GM13977 (cell line): ENCODE data around the gene ALDH5A1.

ENCODE experiments used
- DNase-seq: peaks from one replicate; pipeline ENCODE4 v3.0.0; 2012; ENCODE audit warnings: low spot score
- CTCF ChIP-seq: IDR thresholded peaks from 2 replicates; pipeline ENCODE4 v1.5.1; 2012; ENCODE audit warnings: mild to moderate bottlenecking, control low read depth; ENCODE audit not compliant: insufficient read depth; ENCODE audit errors: extremely low read depth, missing control alignments
- in situ Hi-C: fragments of 300-500 bp; cut with MboI; formaldehyde crosslinking; loops from one replicate; pipeline ENCODE4 v1.12.0; 2022; ENCODE audit warnings: low sequenced_read_pairs, low pct_unique_long_range_greater_than_20kb, mixed read lengths, inconsistent platforms; ENCODE audit not compliant: unreplicated experiment

The ALDH5A1 gene

GRCh38 chr6:24551139-24551538, 56.4 kb downstream of the ALDH5A1 start:
- no peak for TF ChIP-seq CTCF
- no peak for DNase-seq
- in situ Hi-C loops, result no loop called here

- DNase-seq, result peak; percentile 13
- in situ Hi-C loops, result no loop called here
- no peak for TF ChIP-seq CTCF
These were observed 59.7 kb downstream of the ALDH5A1 start for GRCh38 chr6:24554474-24554873.

GRCh38 chr6:24558516-24558915, 63.7 kb downstream of the ALDH5A1 start:
- DNase-seq, result no peak
- TF ChIP-seq CTCF, result no peak
- in situ Hi-C loops, result no loop called here

- no peak for TF ChIP-seq CTCF
- DNase-seq, result no peak
- in situ Hi-C loops, result no loop called here
These were observed 69.3 kb downstream of the ALDH5A1 start for GRCh38 chr6:24564081-24564480.

GRCh38 chr6:24565196-24565595, 70.4 kb downstream of the ALDH5A1 start:
- no peak for DNase-seq
- no peak for TF ChIP-seq CTCF

GRCh38 chr6:24566020-24566767, 71.4 kb downstream of the ALDH5A1 start:
- no peak for TF ChIP-seq CTCF
- in situ Hi-C loops, result no loop called here
- DNase-seq, result no peak

More at GRCh38 chr6:24565196-24565595, 70.4 kb downstream of the ALDH5A1 start:
- in situ Hi-C loops, result no loop called here

GRCh38 chr6:24568683-24569082, 73.9 kb downstream of the ALDH5A1 start:
- DNase-seq, result no peak
- no peak for TF ChIP-seq CTCF
- in situ Hi-C loops, result no loop called here
